GM18499 (cell line): Measurements from ENCODE around the gene DTYMK.

Experiments
- ATAC-seq: cut with Tn5 transposase; IDR thresholded peaks from one replicate; pipeline ENCODE4 v1.9.1; 2021; ENCODE audit warnings: moderate number of reproducible peaks; ENCODE audit not compliant: insufficient read depth, unreplicated experiment

DTYMK gene

GRCh38 chr2:241652722-241653121, 33.9 kb downstream of the DTYMK start:
- ATAC-seq, result no peak

GRCh38 chr2:241652142-241652541, 34.5 kb downstream of the DTYMK start:
- no peak for ATAC-seq

- no peak for ATAC-seq
Measured at GRCh38 chr2:241649927-241650326, 36.7 kb downstream of the DTYMK start.

- ATAC-seq, result no peak
Measured at GRCh38 chr2:241649404-241649803, 37.2 kb downstream of the DTYMK start.

- no peak for ATAC-seq
Measured at GRCh38 chr2:241648453-241648852, 38.2 kb downstream of the DTYMK start.

- ATAC-seq, result no peak
Measured at GRCh38 chr2:241645915-241646645, 40.5 kb downstream of the DTYMK start.

GRCh38 chr2:241645056-241645914, 41.3 kb downstream of the DTYMK start:
- ATAC-seq, result no peak

- ATAC-seq, result no peak
Measured at GRCh38 chr2:241641631-241642030, 45.0 kb downstream of the DTYMK start.

GRCh38 chr2:241640165-241640795, 46.3 kb downstream of the DTYMK start:
- ATAC-seq, result no peak

- ATAC-seq, result no peak
Measured at GRCh38 chr2:241639385-241639784, 47.2 kb downstream of the DTYMK start.

GRCh38 chr2:241638940-241639339, 47.7 kb downstream of the DTYMK start:
- ATAC-seq, result no peak

GRCh38 chr2:241637795-241638660, 48.6 kb downstream of the DTYMK start:
- no peak for ATAC-seq

GRCh38 chr2:241637018-241637794, 49.4 kb downstream of the DTYMK start, which contains the start of the genes ATG4B and THAP4:
ATG4B (plus strand) TSS chr2:241637693; CDS start chr2:241637715, 22 bp downstream.
THAP4 (minus strand) TSS chr2:241637158; CDS start chr2:241637017, 141 bp downstream.
- ATAC-seq, result no peak

- no peak for ATAC-seq
Measured at GRCh38 chr2:241636182-241637017, 50.2 kb downstream of the DTYMK start.

- ATAC-seq, result no peak
Measured at GRCh38 chr2:241635756-241636155, 50.9 kb downstream of the DTYMK start.

- ATAC-seq, result no peak
Measured at GRCh38 chr2:241633561-241633960, 53.1 kb downstream of the DTYMK start.

GRCh38 chr2:241632478-241633325, 53.9 kb downstream of the DTYMK start:
- ATAC-seq, result no peak
